GM20000 (cell line): ENCODE measurements around the gene CAPN11.
"Not testable (repeated sequence)": the region's sequence is repeated elsewhere in the genome, so short reads cannot be mapped to it uniquely, and the experiment has no call there.

Experiments
- DNase-seq: peaks from one replicate; pipeline ENCODE4 v3.0.0; 2012; ENCODE audit warnings: low spot score
- CTCF ChIP-seq: IDR thresholded peaks from 2 replicates; pipeline ENCODE4 v1.5.1; 2012; ENCODE audit warnings: mild to moderate bottlenecking, control low read depth; ENCODE audit errors: extremely low read depth, missing control alignments

The CAPN11 gene

GRCh38 chr6:44186635-44187025, 28.0 kb downstream of the CAPN11 start:
- no peak for TF ChIP-seq CTCF

GRCh38 chr6:44188819-44189218, 30.2 kb downstream of the CAPN11 start:
- no peak for TF ChIP-seq CTCF

More at GRCh38 chr6:44186635-44187025, 28.0 kb downstream of the CAPN11 start:
- DNase-seq, result no peak

GRCh38 chr6:44189257-44189656, 30.6 kb downstream of the CAPN11 start:
- no peak for DNase-seq
- no peak for TF ChIP-seq CTCF

More at GRCh38 chr6:44188819-44189218, 30.2 kb downstream of the CAPN11 start:
- DNase-seq, result no peak

GRCh38 chr6:44190715-44191114, 32.1 kb downstream of the CAPN11 start:
- peak; percentile 66 for DNase-seq
- no peak for TF ChIP-seq CTCF

- peak; percentile 46 for DNase-seq
Measured at GRCh38 chr6:44192428-44193041, 33.9 kb downstream of the CAPN11 start.

GRCh38 chr6:44193307-44193910, 34.8 kb downstream of the CAPN11 start:
- no peak for TF ChIP-seq CTCF

More at GRCh38 chr6:44192428-44193041, 33.9 kb downstream of the CAPN11 start:
- no peak for TF ChIP-seq CTCF

GRCh38 chr6:44194326-44194725, 35.7 kb downstream of the CAPN11 start:
- no peak for TF ChIP-seq CTCF
- no peak for DNase-seq

More at GRCh38 chr6:44193307-44193910, 34.8 kb downstream of the CAPN11 start:
- no peak for DNase-seq

- DNase-seq, result not testable (repeated sequence)
Measured at GRCh38 chr6:44196351-44196750, 37.7 kb downstream of the CAPN11 start.
